GM19324 (cell line): ENCODE data around the gene CACNG1.

Source experiments
- ATAC-seq: cut with Tn5 transposase; IDR thresholded peaks from one replicate; pipeline ENCODE4 v1.9.1; 2021; ENCODE audit warnings: mild to moderate bottlenecking, moderate library complexity; ENCODE audit not compliant: unreplicated experiment, low FRiP score

Gene CACNG1

DNA sequence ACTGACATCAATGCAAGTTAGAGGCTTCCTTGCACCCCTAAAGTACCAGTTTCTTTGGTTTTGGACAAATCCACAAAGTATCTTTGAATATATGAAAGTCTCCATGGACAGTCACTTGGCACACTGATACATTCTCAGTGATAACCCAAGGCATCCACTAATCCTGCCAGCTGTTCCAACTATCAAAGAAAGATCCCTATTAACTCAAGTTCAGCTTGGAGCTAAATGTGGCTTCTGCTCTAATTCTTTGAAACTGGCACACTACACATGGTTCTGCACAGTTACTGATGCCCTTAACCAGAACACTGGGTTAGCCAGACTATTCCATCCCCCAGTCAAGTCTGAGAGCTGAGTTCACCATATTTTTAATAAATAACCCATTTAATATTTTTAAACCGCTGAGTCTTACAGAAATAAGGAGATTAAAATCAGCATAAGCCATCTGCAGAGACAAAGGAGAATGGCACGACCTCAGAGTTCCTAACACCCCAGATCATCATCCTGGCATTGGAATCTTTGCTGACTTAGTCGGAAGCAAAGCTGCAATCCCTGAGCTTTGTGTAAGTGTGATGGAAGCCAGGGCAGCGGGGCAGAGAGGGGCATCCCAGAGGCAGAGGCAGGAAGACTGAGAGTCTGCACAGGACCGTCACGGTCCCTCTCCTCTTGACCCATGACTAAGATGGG lies 6.3 kb downstream of the CACNG1 start:
- ATAC-seq, result no peak

DNA sequence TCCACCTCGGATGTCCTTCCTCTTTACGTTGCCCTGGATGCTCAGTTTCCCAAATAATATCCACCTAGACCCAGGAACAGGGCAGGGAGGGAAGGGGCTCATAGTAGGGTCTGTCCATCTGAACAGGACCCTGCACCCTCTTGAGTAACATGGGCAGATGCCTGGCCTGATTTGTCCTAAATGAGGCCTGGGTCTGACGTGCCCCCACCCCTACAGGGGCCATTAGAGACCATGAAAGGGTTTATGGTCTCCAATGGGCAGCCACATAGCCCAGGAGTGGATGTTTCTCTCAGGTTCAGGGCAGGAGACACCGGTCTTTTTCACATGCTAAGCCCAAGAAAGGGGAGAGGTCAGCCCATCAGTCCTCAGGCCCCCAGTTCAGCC lies 6.8 kb downstream of the CACNG1 start:
- no peak for ATAC-seq

DNA sequence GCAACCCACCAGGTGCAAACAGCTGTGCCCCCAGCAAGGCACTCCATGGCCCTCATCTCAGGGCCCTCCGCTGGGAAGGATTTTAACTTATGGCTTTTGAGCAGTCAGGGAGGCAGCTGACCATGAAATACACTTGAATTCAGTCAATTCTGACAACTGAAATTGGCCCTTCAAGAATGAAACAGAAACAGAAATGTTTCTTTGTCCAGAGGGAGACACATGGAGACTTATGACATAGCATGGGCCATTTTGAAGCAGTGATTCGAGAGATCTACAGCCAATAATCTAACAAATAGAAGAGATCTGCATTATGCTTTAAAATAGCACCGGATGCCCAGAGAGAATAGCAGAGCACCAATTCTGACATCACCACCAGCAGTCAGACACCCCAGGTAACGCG lies 7.5 kb downstream of the CACNG1 start:
- ATAC-seq, result no peak

DNA sequence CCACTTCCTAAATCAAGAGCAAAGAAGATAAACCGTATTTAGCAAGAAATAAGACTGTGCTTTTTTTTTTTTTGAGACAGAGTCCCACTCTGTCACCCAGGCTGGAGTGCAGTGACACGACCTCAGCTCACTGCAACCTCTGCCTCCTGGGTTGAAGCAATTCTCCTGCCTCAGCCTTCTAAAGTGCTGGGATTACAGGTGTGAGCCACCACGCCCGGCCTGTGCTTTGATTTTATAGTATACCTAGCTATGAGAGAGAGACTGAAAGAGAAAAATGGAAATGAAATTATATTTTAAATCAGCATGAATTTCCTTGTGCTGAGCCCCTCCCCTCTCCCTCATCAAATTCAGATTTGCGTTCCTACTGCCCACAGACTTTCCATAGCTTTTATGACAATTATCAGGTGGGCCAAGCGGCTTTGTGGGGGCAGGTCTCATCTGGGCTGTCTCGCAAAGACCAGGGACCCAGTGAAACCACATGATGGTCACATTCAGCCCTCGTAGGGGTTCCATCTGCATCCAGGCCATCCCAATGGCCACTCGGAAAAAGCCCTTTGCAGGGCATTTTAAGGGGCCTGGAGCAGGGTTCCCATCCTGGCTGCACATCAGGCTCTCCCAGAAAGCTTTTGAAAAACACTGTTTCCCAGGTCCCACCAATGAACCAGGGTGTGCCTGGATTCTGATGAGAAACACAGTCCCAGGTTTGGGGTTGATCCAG lies 8.5 kb downstream of the CACNG1 start:
- ATAC-seq, result no peak

DNA sequence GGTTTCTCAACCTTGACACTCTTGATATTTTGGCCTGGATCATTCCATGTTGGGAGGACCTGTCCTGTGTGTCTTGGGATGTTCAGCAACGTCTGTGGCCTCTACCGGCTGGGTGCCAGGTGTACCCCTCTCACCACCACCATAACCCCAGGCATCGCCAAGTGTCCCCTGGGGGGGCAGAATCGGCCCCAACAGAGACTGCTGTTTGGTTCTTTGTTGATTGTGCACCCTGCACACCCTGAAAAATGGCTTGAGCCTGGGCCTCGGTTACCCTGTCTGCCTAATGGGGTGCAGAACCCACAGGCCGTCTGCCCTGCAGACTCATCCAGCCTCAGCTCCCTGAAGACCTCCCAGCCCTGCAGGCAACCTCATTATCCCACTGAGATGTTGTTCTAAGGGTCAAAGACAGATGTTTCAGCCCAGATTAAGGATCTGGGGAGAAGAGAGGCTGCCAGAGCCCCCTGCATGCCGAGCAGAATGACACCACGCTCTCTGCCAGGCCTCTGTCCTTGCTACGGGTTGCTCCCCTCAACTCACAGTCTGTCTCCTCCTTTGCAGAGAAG lies 9.2 kb downstream of the CACNG1 start:
- ATAC-seq, result no peak

DNA sequence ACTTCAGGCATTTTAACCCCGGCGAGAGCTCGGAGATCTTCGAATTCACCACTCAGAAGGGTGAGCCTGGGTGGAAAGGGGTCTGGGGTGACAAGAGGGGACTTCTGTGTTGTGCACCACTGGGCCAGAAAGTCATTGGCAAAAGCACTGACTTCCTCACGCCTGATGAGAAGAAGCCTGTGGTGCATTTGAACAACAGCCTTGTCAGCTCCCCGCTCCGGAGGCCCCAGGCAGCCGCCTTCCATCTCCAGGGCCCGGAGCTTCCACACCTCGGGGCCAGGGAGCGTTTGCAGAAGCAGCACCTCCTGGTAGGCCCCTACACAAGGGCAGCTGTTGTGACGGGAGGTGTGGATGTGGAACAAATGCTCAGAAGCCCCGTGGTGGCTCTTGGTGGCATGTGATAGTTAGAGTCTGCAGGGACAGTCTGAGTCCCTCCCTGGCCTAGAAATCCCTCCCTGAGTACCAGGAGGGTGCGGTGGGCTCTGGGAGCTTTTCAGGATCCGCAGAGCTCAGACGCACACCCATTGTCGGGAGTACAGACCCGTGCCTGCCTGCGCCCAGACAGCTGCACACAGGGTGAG lies 9.7 kb downstream of the CACNG1 start:
- no peak for ATAC-seq

DNA sequence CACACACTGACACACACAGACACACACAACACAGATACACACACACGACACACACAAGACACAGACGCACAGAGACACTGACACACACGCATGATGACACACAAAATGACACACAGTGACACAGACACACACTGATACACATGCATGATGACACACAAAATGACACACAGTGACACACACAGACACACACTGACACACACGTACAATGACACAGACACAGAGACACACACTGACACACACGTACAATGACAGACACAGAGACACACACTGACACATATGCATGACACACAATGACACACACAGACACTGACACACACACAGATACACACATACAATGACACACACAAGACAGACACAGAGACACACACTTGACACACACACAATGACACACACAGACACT lies 10.3 kb downstream of the CACNG1 start:
- ATAC-seq, result no peak

DNA sequence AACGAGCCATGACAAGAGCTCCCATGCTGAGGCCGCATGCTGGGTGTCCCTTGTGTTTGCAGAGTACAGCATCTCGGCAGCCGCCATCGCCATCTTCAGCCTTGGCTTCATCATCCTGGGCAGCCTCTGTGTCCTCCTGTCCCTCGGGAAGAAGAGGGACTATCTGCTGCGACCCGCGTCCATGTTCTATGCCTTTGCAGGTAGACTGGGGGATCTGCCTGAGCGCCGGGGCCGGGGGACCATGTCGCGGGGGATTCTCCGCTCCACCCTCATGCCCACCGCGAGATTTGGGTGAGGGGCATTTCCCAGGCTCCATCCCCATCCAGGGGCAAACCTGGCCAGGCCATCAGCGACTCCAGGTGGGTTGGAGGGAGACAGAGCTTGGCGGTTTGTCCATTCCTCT lies 10.7 kb downstream of the CACNG1 start:
- no peak for ATAC-seq

DNA sequence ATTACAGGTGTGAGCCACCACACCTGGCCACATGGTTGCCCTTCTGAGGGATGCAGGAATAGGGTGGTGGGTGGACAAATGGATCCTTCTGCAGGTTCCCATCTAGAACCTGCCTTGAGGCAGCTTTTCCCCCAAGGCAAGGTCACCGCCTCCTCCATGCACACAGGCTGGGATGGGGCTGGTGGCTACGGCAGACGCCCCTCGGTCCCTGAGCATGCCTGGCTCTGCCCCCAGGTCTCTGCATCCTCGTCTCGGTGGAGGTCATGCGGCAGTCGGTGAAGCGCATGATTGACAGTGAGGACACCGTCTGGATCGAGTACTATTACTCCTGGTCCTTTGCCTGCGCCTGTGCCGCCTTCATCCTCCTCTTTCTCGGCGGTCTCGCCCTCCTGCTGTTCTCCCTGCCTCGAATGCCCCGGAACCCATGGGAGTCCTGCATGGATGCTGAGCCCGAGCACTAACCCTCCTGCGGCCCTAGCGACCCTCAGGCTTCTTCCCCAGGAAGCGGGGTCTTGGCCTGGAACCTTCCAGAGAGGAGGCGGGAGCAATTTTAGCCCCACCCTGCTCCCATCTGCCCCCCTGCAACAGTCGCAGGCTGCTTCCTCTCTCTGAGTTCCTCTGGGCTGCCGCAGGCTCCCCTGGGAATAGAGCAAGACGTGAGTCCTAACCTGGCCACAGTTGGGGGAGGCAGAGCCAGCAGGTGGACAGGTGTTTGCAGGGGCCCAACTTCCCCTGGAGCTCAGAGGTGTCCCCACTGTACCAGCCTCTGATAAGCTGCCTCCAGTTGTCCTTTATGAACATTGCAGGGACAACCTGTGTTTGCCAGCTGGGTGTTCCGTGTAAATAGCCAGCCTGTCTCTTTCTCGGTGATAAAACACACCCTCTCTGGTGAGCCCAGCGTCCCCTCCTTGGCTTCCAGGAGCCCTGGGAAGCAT lies 11.7 kb downstream of the CACNG1 start:
- no peak for ATAC-seq

DNA sequence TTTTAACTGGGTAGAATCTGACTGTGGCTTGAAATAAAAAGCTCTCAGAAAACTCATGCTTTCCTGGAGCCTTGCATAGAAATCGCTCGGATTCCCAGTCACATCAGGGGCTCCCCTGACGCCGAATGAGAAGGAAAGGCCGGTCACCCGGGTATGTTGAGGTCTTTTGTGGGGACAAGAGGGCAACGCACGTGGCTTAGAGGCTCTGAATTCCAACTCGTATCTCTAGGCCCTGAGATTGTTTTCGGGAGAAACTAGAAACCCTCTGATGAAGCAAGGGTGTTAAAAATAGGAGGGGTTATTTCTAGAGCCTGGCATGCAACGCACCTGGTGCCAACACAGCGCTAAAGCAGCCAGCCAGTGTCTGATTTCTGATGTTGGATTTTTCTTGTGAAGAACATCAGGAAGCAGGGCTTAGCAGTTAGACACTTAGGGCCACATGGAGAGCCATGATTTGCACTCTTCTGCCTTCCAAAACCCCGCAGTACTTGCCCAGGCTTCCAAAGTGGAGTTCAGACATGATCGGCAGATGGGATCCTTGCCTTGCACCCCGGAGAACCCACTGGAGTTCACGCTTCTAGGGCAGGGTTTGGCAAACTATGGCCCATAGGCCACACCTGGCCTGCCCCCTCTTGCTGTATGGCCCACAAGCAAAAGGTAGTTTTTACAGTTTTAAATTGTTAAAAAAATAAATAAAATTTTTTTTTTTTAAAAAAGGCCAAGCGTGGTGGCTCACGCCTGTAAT lies 12.6 kb downstream of the CACNG1 start:
- no peak for ATAC-seq

DNA sequence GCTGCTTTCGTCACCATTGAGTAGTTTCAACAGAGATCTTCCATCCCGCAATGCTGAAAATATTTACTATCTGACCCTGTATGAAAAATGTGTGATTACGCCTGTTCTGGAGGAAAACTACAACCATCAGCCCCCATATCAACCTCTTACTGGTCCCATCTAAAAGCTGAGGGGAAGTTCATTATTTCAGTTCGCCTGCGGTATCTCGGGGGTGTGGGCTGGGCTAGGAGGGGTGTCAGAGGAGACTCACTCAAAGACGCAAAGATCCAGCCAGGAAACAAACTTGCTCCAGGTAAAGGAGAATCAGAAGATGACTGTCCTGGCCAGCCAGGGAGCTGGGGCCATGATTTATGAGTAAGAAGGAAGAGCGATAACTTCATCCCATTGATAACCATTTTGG lies 13.7 kb downstream of the CACNG1 start:
- no peak for ATAC-seq

DNA sequence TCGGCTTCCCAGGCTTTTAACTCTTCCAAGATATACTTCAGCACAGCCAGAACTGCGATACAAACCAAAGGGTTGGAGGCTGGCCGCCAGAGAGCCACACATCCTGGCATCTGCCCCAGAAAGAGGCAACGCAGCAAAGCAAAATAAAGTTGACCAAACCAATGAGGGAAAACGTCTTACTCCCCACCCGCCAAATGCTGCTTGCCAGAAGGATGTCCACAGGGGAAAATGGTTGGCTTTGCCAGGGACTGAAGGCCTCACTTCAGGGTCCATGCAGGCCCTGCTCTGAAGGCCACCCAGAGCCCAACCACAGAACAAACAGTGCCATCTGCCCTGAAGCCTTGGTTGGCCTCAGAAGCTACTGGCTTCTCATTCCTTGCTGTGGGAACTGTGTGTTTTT lies 15.0 kb downstream of the CACNG1 start:
- ATAC-seq, result no peak

DNA sequence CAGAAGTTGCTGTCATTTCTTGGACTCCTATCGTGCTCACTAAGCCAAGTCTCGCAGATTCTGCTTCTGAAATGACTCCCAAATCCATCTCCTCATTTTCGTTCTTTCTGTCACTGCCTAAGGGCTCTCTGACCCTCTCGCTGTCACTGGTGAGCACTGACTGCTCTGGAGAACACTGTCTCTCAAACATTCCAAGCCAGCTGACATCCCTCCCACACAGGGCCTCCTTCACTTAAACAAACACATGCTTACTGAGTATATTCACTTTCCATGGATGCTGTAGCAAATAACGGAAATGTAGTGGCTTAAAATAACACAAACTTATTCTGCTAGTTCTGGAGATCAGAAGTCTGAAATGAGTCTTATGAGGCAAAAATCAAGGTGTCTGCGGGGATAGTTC lies 18.8 kb downstream of the CACNG1 start:
- ATAC-seq, result no peak

DNA sequence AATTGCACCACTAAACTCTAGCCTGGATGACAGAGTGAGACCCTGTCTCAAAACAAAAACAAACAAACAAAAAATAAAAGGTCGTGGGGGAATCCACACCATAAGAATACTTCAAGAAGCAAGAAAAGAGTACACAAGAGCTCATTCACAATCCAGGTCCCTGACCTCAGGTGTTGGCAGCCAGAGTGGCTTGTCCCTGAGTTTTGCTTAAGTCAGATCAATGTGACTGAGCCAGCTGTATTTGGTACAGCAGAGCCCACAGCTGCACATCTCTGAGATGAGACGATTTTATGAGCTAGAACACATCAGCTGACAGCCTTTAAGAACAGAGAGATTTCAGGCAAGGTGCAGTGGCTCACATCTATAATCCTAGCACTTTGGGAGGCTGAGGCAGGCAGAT lies 22.4 kb downstream of the CACNG1 start:
- ATAC-seq, result no peak

DNA sequence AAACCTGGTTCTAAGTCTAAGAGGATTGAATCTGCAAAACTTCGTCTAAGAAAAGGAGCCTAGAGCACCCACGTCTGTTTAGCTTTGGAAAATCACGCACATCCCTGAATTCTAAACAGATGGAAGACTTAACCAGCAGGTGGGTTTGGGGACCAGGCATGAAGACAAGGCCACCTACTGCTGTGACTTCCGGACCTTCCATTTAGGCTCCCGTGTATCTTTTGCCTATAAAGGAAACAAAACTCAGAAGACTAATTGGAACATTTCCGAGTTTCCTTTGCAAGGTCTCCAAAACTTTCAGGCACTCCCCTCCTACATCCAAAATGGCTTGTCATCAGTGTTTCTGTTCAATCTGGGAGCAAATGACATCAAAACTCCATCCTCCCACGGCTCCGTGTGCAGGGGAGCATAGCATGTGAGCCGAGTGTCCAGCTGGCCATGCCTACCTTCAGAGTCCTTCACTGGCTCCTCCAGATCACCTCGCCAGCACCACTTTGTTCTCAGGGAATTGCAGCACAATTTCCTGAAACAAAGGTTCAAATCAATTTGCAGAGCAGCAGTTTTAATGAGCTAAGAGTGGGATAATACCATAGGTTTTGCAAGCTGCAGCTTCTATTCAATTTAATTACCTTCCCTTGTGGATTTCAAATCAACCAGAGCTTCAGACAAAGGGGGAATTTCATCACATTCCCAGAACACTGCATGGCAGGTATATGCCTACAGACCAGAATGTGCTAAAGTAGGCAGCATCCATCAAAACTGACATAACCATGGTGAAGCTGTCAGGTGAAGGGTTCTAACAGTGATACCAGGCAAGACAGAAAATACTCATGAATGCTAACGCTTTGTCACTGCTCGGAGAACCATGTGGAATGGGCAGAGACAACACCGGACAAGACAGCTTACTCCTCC lies 23.5 kb downstream of the CACNG1 start:
- ATAC-seq, result no peak

DNA sequence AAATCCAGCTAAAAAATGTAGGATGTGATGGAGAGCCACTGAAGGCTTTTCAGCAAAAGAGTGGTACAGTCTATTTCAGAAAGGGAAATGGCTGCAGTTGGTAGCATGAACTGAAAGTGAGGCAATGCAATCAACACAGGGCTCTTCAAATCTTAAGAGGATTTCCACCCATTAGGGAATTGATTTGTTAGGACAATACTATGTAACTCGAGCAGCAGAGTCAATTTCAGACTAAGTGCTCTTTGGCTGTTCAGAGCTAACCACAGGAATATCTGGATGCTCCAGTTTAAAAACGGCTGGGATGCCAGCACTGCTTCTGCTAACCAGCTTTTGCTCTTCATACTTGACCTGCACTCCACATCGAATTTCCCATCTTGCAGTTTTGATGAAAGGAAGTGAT lies 24.6 kb downstream of the CACNG1 start:
- no peak for ATAC-seq

DNA sequence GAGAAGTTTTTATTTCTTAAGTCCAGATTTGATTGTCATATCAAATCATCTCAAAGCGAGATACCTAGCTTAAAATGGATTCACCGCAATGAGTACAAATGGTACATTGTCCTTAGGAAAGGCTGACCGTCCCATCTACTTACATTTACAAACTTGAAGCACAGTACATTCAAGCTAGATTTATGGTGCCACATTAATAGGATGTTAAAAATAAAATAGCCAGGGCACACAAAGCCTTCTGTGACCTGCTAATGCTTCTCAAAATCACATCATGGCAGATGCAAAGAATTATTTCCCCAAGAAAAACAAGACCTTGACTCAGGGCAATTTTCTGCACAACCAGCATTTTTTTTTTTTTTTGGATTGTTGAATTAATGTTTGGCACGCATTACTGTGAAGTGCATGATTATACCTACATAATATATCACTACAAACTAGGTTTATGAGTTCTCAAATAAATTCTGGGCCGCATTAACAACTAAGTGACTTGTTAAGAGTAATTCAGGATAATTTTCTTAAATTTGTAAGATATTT lies 25.3 kb downstream of the CACNG1 start:
- ATAC-seq, result no peak

DNA sequence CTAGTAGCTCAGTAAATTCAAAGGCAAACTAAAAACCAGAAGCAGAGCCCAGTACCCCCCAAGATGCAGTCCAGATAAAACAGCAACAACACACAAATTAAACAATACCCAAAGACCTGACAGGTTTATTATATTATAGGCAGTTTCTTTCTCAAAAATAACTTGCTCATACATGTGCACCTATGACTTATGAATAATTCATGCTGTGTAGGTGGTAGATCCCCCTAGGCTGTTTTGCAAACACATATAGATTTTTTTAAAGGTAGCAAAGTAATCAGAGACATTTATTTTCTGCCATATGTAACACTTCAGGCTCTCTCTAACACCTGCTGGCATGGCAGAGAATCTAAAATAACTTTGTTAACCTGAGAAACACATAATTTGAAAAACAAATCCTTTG lies 27.2 kb downstream of the CACNG1 start:
- ATAC-seq, result no peak

DNA sequence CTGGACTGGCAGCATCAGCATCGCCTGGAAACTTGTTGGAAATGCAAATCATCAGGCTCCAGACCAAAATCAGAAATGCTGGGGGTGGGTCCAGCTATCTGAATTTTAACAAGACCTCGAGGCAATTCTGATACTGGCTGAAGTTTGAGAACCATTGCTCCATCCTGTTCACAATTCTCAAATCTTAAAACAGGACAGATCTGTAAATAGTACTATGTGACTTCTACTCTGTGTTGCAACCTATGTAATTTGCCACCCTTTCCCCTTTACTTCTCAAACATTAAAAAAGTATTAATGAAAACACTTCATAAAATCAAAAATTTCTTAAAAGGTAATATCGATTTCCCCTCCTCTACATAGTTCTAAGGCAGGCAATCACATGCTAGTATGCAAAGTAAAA lies 28.5 kb downstream of the CACNG1 start:
- no peak for ATAC-seq
